Gastrocnemius medialis (tissue), 4 donors: Measurements from ENCODE around the gene PPIG. TPM values are rescaled to one million over a fixed set of nuclear protein-coding genes. Genes with fewer than 3 reads are reported as not detected.

Source experiments
- ATAC-seq, 2 donors: fragments of 150-250 bp; one replicate each; pipeline ENCODE4 v1.9.1; 2016
- DNase-seq, 2 donors: peaks; one replicate each; pipeline ENCODE4 v3.0.0-alpha.2; 2019
- H3K27ac ChIP-seq, 4 donors: fragments of 200-600 bp; sonication (generic); 1 replicate in 1 of 4; 2 replicates in 3 of 4; pipeline ENCODE4 v1.5.1; 2016 to 2018; ENCODE audit warnings: mild to moderate bottlenecking in 2 of 4, moderate library complexity in 1 of 4
- H3K27me3 ChIP-seq, 3 donors: fragments of 200-600 bp; sonication (generic) in 2 of 3; 1 replicate in 1 of 3; 2 replicates in 2 of 3; pipeline versions ENCODE4 v1.5.1 to v1.6.0; 2016 to 2019; ENCODE audit warnings: mild to moderate bottlenecking in 1 of 3, moderate library complexity in 1 of 3
- H3K36me3 ChIP-seq, 2 donors: fragments of 200-600 bp; sonication (generic) in 1 of 2; one replicate each; pipeline ENCODE4 v1.5.1; 2017 to 2018
- H3K4me1 ChIP-seq, 2 donors: fragments of 200-600 bp; sonication (generic) in 1 of 2; one replicate each; pipeline ENCODE4 v1.5.1; 2016 to 2017; ENCODE audit warnings: mild to moderate bottlenecking in 2 of 2
- H3K4me3 ChIP-seq, 4 donors: fragments of 200-600 bp; sonication (generic) in 3 of 4; 1 replicate in 1 of 4; 2 replicates in 3 of 4; pipeline ENCODE4 v1.5.1; 2016 to 2019; ENCODE audit warnings: mild to moderate bottlenecking in 2 of 4
- H3K9me3 ChIP-seq, 3 donors: fragments of 200-600 bp; sonication (generic) in 2 of 3; 1 replicate in 1 of 3; 2 replicates in 2 of 3; pipeline ENCODE4 v1.5.1; 2016 to 2019
- CTCF ChIP-seq, 5 experiments: fragments of 450-650 bp in 3 of 5; fragments of 200-600 bp in 2 of 5; sonication (generic) in 2 of 5; IDR thresholded peaks in 4 of 5; conservative IDR thresholded peaks in 1 of 5; 1 replicate in 4 of 5; 2 replicates in 1 of 5; pipeline ENCODE4 v1.5.1; 2016 to 2019; ENCODE audit warnings: antibody characterized with exemption in 5 of 5, mild to moderate bottlenecking in 3 of 5, moderate library complexity in 3 of 5
- POLR2A ChIP-seq, 2 donors: fragments of 450-650 bp; IDR thresholded peaks; one replicate each; pipeline ENCODE4 v1.6.1; 2017; ENCODE audit warnings: antibody characterized with exemption in 2 of 2, mild to moderate bottlenecking in 2 of 2, moderate library complexity in 2 of 2
- in situ Hi-C, 4 donors: fragments of 200-750 bp; cut with MboI; loops; one replicate each; pipeline versions ENCODE4 v1.15.0 to v1.8.0; 2017; ENCODE audit warnings: low sequenced_read_pairs in 4 of 4
- intact Hi-C: fragments of 100-400 bp; cut with DNase I; formaldehyde crosslinking; loops from one replicate; pipeline ENCODE4 v1.15.1; 2023; ENCODE audit warnings: low total_unique reads
- total RNA-seq, 4 donors: library from RNA; depleted of rRNA; stranded (reverse); fragments of >200 nt; gene quantifications; one replicate each; pipeline versions ENCODE4 v1.1.0 to v1.2.3, GENCODE V29; 2016

PPIG gene
- total RNA-seq, 4 donors from 2014 or later, result 27.7 to 40.5 (median 29.3) TPM

- in situ Hi-C loops (no loop called here), intact Hi-C loops (no loop called here)
- DNase-seq (no peak), ATAC-seq (no peak)
- Histone ChIP-seq H3K4me1 (no peaks in the 10 kb centered on the region), H3K27ac (no peak overlapping the region), H3K36me3 (no peaks in the 10 kb centered on the region), H3K9me3 (no peaks in the 10 kb centered on the region), H3K27me3 (peaks cover 0 to 3% (median 0%) of the 10 kb centered on the region in 3 donors), H3K4me3 (no peak overlapping the region)
- TF ChIP-seq CTCF (IDR thresholded peaks at IDR 0.05 in 4 of 5, conservative IDR thresholded peaks at IDR 0.05 in 1 of 5) (no peak), POLR2A (IDR thresholded peaks at IDR 0.05) (no peak)
Measured at GRCh38 chr2:169653636-169654035, 69.5 kb downstream of the PPIG start.

GRCh38 chr2:169656164-169656563 is 72.0 kb downstream of the PPIG start:
- no peaks in the 10 kb centered on the region for H3K36me3 ChIP-seq
- H3K4me1 ChIP-seq, result no peaks in the 10 kb centered on the region
- H3K27me3 ChIP-seq, result peaks cover 0 to 3% (median 0%) of the 10 kb centered on the region in 3 donors
- no peak for TF ChIP-seq CTCF (IDR thresholded peaks at IDR 0.05 in 4 of 5, conservative IDR thresholded peaks at IDR 0.05 in 1 of 5)
- TF ChIP-seq POLR2A (IDR thresholded peaks at IDR 0.05), result no peak
- intact Hi-C loops (no loop called here), in situ Hi-C loops (no loop called here)
- ATAC-seq (no peak), DNase-seq (no peak)
- no peak overlapping the region for H3K27ac ChIP-seq
- H3K4me3 ChIP-seq, result no peak overlapping the region
- no peaks in the 10 kb centered on the region for H3K9me3 ChIP-seq

- H3K4me3 ChIP-seq, result no peak overlapping the region
- intact Hi-C loops, result no loop called here
- H3K36me3 ChIP-seq, result no peaks in the 10 kb centered on the region
- H3K4me1 ChIP-seq, result no peaks in the 10 kb centered on the region
- no peaks in the 10 kb centered on the region for H3K9me3 ChIP-seq
- TF ChIP-seq POLR2A (IDR thresholded peaks at IDR 0.05) (no peak), CTCF (IDR thresholded peaks at IDR 0.05 in 4 of 5, conservative IDR thresholded peaks at IDR 0.05 in 1 of 5) (no peak)
- no peak for ATAC-seq
- H3K27ac ChIP-seq, result no peak overlapping the region
- in situ Hi-C loops, result no loop called here
- H3K27me3 ChIP-seq, result peaks cover 0 to 3% (median 0%) of the 10 kb centered on the region in 3 donors
- DNase-seq, result no peak
Measured at GRCh38 chr2:169658877-169659276, 74.7 kb downstream of the PPIG start.

GRCh38 chr2:169659320-169659719 is 75.2 kb downstream of the PPIG start:
- in situ Hi-C loops, result no loop called here
- no peak for TF ChIP-seq POLR2A (IDR thresholded peaks at IDR 0.05)
- TF ChIP-seq CTCF (IDR thresholded peaks at IDR 0.05 in 4 of 5, conservative IDR thresholded peaks at IDR 0.05 in 1 of 5), result no peak
- intact Hi-C loops, result no loop called here
- H3K4me1 ChIP-seq, result no peaks in the 10 kb centered on the region
- no peaks in the 10 kb centered on the region for H3K36me3 ChIP-seq
- H3K27me3 ChIP-seq, result peaks cover 0 to 3% (median 0%) of the 10 kb centered on the region in 3 donors
- H3K4me3 ChIP-seq, result no peak overlapping the region
- H3K27ac ChIP-seq, result no peak overlapping the region
- DNase-seq (no peak), ATAC-seq (no peak)
- no peaks in the 10 kb centered on the region for H3K9me3 ChIP-seq

GRCh38 chr2:169661265-169661664 is 77.1 kb downstream of the PPIG start:
- Histone ChIP-seq H3K9me3 (no peaks in the 10 kb centered on the region), H3K27me3 (no peaks in the 10 kb centered on the region), H3K27ac (no peak overlapping the region), H3K36me3 (no peaks in the 10 kb centered on the region), H3K4me1 (no peaks in the 10 kb centered on the region), H3K4me3 (no peak overlapping the region)
- intact Hi-C loops (no loop called here), in situ Hi-C loops (no loop called here)
- DNase-seq (no peak), ATAC-seq (no peak)
- TF ChIP-seq POLR2A (IDR thresholded peaks at IDR 0.05), result no peak
- TF ChIP-seq CTCF (IDR thresholded peaks at IDR 0.05 in 4 of 5, conservative IDR thresholded peaks at IDR 0.05 in 1 of 5), result no peak
